CD4-positive, alpha-beta T cell (primary cell): ENCODE results near the gene C16orf95. TPM values are rescaled to one million over a fixed set of nuclear protein-coding genes. Genes with fewer than 3 reads are reported as not detected.
A peak's percentile ranks its signal among the peaks of the same experiment; 100 is the strongest.

ENCODE experiments used
- ATAC-seq: fragments of 200-7000 bp; cut with Tn5 transposase; one replicate; pipeline ENCODE4 v1.10.0; 2022; ENCODE audit warnings: mild to moderate bottlenecking; ENCODE audit not compliant: poor library complexity
- CTCF ChIA-PET: fragments of 350-600 bp; sonication (Branson Sonifier 250); formaldehyde crosslinking; loops from one replicate; lab custom pipeline; 2021; ENCODE audit warnings: antibody characterized with exemption, inconsistent platforms; lab: Charles Lee
- POLR2A ChIA-PET: fragments of 350-600 bp; sonication (Branson Sonifier 250); formaldehyde crosslinking; loops from one replicate; lab custom pipeline; 2021; ENCODE audit warnings: antibody characterized with exemption, inconsistent platforms; lab: Charles Lee
- DNase-seq, 14 experiments: peaks; one replicate each; pipeline ENCODE4 v3.0.0-alpha.2; 2013 to 2020; ENCODE audit warnings: mixed read lengths in 2 of 14
- H3K27ac ChIP-seq, 2 donors: one replicate each; pipeline versions ENCODE4 v1.5.1 to v1.7.0; 2013; ENCODE audit warnings: low read length in 2 of 2, low read depth in 1 of 2, mild to moderate bottlenecking in 1 of 2
- H3K27me3 ChIP-seq, 2 experiments: 1 replicate in 1 of 2; 2 replicates in 1 of 2; pipeline versions ENCODE4 v1.6.1 to v1.7.0; 2013; ENCODE audit warnings: low read length in 2 of 2, control low read depth in 1 of 2, mild to moderate bottlenecking in 1 of 2, moderate library complexity in 1 of 2; ENCODE audit not compliant: insufficient read depth in 2 of 2, control insufficient read depth in 1 of 2
- H3K36me3 ChIP-seq: one replicate; pipeline ENCODE4 v1.6.1; 2013; ENCODE audit warnings: low read length, control low read depth; ENCODE audit not compliant: insufficient read depth
- H3K4me1 ChIP-seq: one replicate; pipeline ENCODE4 v1.6.1; 2013; ENCODE audit warnings: low read length, control low read depth; ENCODE audit not compliant: insufficient read depth
- H3K4me3 ChIP-seq: one replicate; pipeline ENCODE4 v1.5.1; 2013; ENCODE audit warnings: mild to moderate bottlenecking, low read length, moderate library complexity
- H3K9me3 ChIP-seq, 2 experiments: 1 replicate in 1 of 2; 2 replicates in 1 of 2; pipeline versions ENCODE4 v1.6.1 to v1.7.0; 2013; ENCODE audit warnings: low read length in 2 of 2, mild to moderate bottlenecking in 2 of 2, control low read depth in 1 of 2, moderate library complexity in 1 of 2; ENCODE audit not compliant: control insufficient read depth in 1 of 2, insufficient read depth in 1 of 2
- H3K27ac Mint-ChIP-seq: one replicate; pipeline ENCODE4 v1.8.0; 2020; ENCODE audit warnings: mixed read lengths
- H3K27me3 Mint-ChIP-seq: one replicate; pipeline ENCODE4 v1.8.0; 2021; ENCODE audit warnings: mixed read lengths
- H3K36me3 Mint-ChIP-seq: one replicate; pipeline ENCODE4 v1.8.0; 2021; ENCODE audit warnings: low read depth, mixed read lengths
- H3K4me1 Mint-ChIP-seq: one replicate; pipeline ENCODE4 v1.8.0; 2021; ENCODE audit warnings: low read depth, mixed read lengths
- H3K4me3 Mint-ChIP-seq: one replicate; pipeline ENCODE4 v1.8.0; 2020; ENCODE audit warnings: mild to moderate bottlenecking, mixed read lengths
- H3K9me3 Mint-ChIP-seq: one replicate; pipeline ENCODE4 v1.8.0; 2020; ENCODE audit warnings: mixed read lengths
- intact Hi-C, 2 experiments: fragments of 100-400 bp; cut with DNase I in 1 of 2; cut with micrococcal nuclease in 1 of 2; formaldehyde crosslinking; loops; one replicate each; pipeline versions ENCODE4 v1.15.1 to v1.9.0; 2023 to 2025; cut with DNase I, micrococcal nuclease
- total RNA-seq, 174 experiments: library from RNA in 2 of 174; stranded (reverse) in 2 of 174; gene quantifications; one replicate each; pipeline ENCODE4 v1.2.3 and lab custom pipeline; 2021 to 2026
- TF ChIP-seq, protein P1 (sequence below): fragments of 200-600 bp; IDR thresholded peaks from one replicate; pipeline ENCODE4 v1.8.0; 2022; ENCODE audit warnings: antibody characterized with exemption, mild to moderate bottlenecking

Gene C16orf95
- total RNA-seq, 2 experiments from 2014 or later = 0.74 to 1.2 TPM

DNA sequence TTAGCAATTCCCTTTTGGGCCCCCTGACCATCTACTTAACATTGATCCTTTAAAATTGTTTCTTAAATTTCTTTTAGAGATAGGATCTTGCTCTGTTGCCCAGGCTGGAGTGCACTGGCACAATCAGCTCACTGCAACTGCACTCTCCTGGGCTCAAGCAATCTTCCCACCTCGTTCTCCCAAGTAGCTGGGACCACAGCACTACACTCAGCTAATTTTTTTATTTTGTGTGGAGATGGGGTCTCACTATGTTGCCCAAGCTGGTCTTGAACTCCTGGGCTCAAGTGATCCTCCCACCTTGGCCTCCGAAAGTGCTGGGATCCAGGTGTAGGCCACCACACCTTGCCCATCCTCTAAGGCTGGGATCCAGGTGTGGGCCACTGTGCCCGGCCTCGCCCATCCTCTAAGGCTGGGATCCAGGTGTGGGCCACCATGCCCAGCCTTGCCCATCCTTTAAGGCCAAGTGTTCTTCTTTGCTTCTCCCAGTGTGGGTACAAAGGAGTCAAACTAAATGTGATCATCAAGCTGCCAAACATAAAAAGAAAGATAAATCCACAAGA, 13.2 kb downstream of the C16orf95 start:
- Histone ChIP-seq H3K36me3 (no peaks in the 10 kb centered on the region), H3K9me3 (no peaks in the 10 kb centered on the region), H3K4me1 (peaks cover 4% of the 10 kb centered on the region), H3K27ac (no peak overlapping the region), H3K4me3 (no peak overlapping the region), H3K27me3 (no peaks in the 10 kb centered on the region)
- TF ChIP-seq, protein P1, sequence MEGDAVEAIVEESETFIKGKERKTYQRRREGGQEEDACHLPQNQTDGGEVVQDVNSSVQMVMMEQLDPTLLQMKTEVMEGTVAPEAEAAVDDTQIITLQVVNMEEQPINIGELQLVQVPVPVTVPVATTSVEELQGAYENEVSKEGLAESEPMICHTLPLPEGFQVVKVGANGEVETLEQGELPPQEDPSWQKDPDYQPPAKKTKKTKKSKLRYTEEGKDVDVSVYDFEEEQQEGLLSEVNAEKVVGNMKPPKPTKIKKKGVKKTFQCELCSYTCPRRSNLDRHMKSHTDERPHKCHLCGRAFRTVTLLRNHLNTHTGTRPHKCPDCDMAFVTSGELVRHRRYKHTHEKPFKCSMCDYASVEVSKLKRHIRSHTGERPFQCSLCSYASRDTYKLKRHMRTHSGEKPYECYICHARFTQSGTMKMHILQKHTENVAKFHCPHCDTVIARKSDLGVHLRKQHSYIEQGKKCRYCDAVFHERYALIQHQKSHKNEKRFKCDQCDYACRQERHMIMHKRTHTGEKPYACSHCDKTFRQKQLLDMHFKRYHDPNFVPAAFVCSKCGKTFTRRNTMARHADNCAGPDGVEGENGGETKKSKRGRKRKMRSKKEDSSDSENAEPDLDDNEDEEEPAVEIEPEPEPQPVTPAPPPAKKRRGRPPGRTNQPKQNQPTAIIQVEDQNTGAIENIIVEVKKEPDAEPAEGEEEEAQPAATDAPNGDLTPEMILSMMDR = no peak
- Mint-ChIP-seq H3K27me3 (no peaks in the 10 kb centered on the region), H3K27ac (no peak overlapping the region), H3K4me3 (no peak overlapping the region), H3K9me3 (peaks cover 3% of the 10 kb centered on the region), H3K4me1 (peaks cover 10% of the 10 kb centered on the region), H3K36me3 (no peaks in the 10 kb centered on the region)
- CTCF ChIA-PET = no interaction called here
- no peak for ATAC-seq
- intact Hi-C loops = no loop called here
- POLR2A ChIA-PET = no interaction called here
- DNase-seq = no peak

DNA sequence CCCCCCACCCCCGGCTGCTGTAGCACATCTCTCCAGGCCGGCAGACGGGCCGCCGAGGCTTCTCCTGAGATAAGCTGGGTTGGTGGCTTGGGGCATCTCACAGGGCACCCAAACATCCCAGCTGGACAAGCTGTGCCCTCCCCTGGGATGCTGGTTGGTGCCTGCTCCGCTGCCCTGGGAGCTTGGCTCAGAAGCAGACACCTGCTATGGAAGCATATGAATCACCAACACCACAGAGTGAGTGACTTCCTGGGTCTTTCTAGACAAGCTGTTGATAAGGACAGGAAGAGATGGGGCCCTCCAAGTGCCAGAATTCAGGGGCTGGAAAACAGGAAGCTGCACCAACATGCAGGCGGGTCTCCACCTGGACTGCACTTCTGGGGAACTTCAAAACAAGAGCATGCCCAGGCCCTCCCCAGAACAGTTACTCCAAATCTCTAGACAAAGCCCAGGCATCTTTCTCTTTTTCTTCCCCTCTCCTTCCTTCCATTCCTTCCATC, 13.7 kb downstream of the C16orf95 start:
- CTCF ChIA-PET = no interaction called here
- no peak for ATAC-seq
- no peaks in the 10 kb centered on the region for H3K27me3 ChIP-seq
- no peaks in the 10 kb centered on the region for H3K36me3 Mint-ChIP-seq
- H3K9me3 Mint-ChIP-seq = no peaks in the 10 kb centered on the region
- TF ChIP-seq, protein P1 = no peak
- H3K4me3 ChIP-seq = no peak overlapping the region
- no peak overlapping the region for H3K4me3 Mint-ChIP-seq
- no peak overlapping the region for H3K27ac ChIP-seq
- H3K27me3 Mint-ChIP-seq = no peaks in the 10 kb centered on the region
- H3K36me3 ChIP-seq = no peaks in the 10 kb centered on the region
- DNase-seq = peak in 1 of 14 experiments; percentile 25
- no peaks in the 10 kb centered on the region for H3K9me3 ChIP-seq
- intact Hi-C loops = no loop called here
- H3K4me1 Mint-ChIP-seq = peaks cover 10% of the 10 kb centered on the region
- POLR2A ChIA-PET = no interaction called here
- peaks cover 4% of the 10 kb centered on the region for H3K4me1 ChIP-seq
- H3K27ac Mint-ChIP-seq = no peak overlapping the region

DNA sequence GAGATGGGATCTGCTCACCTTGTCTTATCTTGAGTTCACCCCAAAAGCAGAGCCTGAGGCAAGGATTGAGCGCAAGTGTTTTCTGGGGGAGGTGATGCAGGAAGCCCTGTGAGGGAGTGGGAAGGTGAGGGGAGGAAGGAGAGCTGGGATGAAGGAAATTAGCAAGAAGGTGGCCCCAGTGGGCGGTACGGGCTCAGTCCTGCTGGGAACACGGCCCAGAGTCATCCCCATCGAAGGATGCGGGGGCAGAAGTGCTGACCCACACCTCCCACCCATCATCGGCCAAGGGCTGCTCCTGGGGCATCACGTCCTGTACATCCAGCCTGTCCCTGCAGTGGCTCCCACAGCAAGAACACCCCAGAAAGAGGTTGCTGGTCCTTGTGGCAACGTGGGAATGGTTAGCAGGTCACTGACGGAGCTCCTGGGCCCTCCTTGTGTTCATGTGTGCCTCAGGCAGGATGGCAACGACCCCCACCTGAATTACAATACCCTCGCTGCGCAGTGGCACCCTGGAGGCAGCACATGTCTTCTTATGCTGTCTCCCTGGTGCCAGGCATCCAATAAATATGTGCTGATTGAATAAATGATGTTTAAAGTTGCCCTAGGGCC, 18.2 kb downstream of the C16orf95 start:
- no peaks in the 10 kb centered on the region for H3K9me3 Mint-ChIP-seq
- H3K27me3 Mint-ChIP-seq = no peaks in the 10 kb centered on the region
- H3K9me3 ChIP-seq = no peaks in the 10 kb centered on the region
- H3K4me3 ChIP-seq = no peak overlapping the region
- ChIA-PET CTCF (interaction anchor here (0.9 kb wide), 1 partner anchor 18 kb away, joined by 3 read pairs; no protein-coding TSS in a partner anchor), POLR2A (no interaction called here)
- ATAC-seq (no peak), DNase-seq (no peak)
- no peaks in the 10 kb centered on the region for H3K27me3 ChIP-seq
- H3K27ac ChIP-seq = no peak overlapping the region
- H3K4me3 Mint-ChIP-seq = no peak overlapping the region
- no peak overlapping the region for H3K27ac Mint-ChIP-seq
- TF ChIP-seq, protein P1 = no peak
- H3K36me3 Mint-ChIP-seq = no peaks in the 10 kb centered on the region
- intact Hi-C loops = loop anchor here in 1 of 2 experiments (5.0 to 10.0 kb wide), 2 partner anchors 336 to 737 kb away; no protein-coding TSS in a partner anchor
- peaks cover 14% of the 10 kb centered on the region for H3K4me1 Mint-ChIP-seq
- H3K4me1 ChIP-seq = peaks cover 7% of the 10 kb centered on the region
- no peaks in the 10 kb centered on the region for H3K36me3 ChIP-seq
